Smooth muscle cell of bladder (primary cell): Measurements from ENCODE around the gene IFNGR1. TPM values are rescaled to one million over a fixed set of nuclear protein-coding genes. Genes with fewer than 3 reads are reported as not detected.

Source experiments
- total RNA-seq: library from RNA; depleted of rRNA; stranded (reverse); fragments of >200 nt; gene quantifications from 2 replicates; pipeline ENCODE4 v1.2.3, GENCODE V29; 2014

The IFNGR1 gene
- 67.1 and 79.0 TPM in 2 replicates for total RNA-seq

DNA sequence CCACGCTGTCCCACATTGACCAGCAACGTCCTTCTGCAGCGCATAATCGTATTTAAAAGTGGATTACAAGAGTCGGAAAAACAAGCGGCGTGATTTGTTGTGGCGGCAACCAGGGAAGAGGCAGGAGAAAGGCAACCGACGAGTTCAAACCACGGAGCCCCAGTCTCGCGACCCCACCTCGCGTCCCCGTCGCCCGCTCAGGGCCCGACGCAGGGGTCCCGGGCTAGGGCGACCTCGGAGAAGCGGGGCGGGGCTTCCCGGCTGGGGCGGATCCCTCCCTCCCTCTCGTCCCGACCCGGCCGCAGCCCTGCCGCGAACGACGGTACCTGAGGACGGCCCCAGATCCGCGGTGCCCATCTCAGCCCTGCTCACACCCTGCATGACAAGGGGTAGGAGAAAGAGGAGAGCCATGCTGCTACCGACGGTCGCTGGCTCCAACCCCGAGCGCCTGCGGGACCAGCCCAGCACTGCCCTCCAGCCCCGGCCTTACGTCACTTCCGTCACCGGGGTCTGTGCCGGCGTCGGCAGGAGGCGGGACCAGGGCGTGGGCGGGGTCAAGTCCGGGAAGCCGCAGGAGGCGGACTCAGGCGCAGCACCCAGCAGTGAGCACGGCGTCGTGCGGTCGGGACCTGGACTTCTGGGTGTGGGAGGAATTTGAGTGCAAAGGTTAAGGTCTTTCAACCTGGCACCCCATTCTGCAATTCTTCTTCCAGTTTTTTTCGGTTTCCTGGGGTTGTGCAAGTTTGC lies at the start of gene IFNGR1:
Gene IFNGR1 (minus strand): TSS at position 469 of the 747 bp plus-strand sequence. CDS start 58 bp downstream, at position 411.

DNA sequence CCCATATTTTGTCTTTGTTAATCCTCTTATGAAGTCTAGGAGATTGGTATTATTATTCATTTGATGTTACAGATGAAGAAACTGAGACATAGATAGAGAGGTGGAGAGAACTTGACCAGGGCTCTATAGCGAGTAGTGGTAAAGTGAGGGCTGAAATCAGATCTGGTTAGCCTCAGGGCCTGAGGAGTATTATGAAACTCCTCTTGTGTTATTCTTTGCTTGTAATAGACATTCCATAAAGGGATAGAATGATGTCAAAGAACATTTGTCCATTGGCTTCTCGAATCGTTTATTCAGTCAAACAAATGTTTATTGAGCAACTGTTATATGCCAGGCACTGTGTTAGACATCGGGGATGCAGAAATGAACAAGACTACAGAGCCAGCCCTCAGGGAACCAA lies 45.7 kb downstream of the IFNGR1 start, which contains the start of gene IL22RA2:
Gene IL22RA2 (minus strand): TSS at position 144 of the 400 bp plus-strand sequence. CDS start 11,895 bp downstream, outside the sequence.

Other genes starting within 250 kb of the IFNGR1 start
- 0.14 and 0.55 TPM in 2 replicates for gene IL20RA, start 174.4 kb downstream of the IFNGR1 start, total RNA-seq
- gene IL22RA2, start 45.7 kb downstream of the IFNGR1 start, total RNA-seq: not detected in 2 replicates